Esophagus muscularis mucosa (tissue), 4 donors: ENCODE measurements around the gene FHIP2A.

Source experiments
- CTCF ChIP-seq, 3 experiments: fragments of 200-600 bp in 2 of 3; fragments of 450-650 bp in 1 of 3; sonication (generic) in 2 of 3; IDR thresholded peaks; one replicate each; pipeline ENCODE4 v1.5.1; 2017 to 2019; ENCODE audit warnings: antibody characterized with exemption in 3 of 3, mild to moderate bottlenecking in 2 of 3, moderate library complexity in 1 of 3
- EP300 ChIP-seq: sonication (generic); formaldehyde crosslinking; IDR thresholded peaks from one replicate; pipeline ENCODE4 v1.6.1; 2017; ENCODE audit warnings: antibody characterized with exemption
- POLR2A ChIP-seq: fragments of 450-650 bp; IDR thresholded peaks from one replicate; pipeline ENCODE4 v1.6.1; 2017; ENCODE audit warnings: antibody characterized with exemption, moderate library complexity, mild to moderate bottlenecking, low read depth

GRCh38 chr10:114801411-114801813 lies 20.2 kb upstream of the FHIP2A start:
- TF ChIP-seq POLR2A (no peak), CTCF (IDR thresholded peaks at IDR 0.05) (no peak), EP300 (no peak)
